Measurements from ENCODE around the gene EFCAB8. TPM values are rescaled to one million over a fixed set of nuclear protein-coding genes. Genes with fewer than 3 reads are reported as not detected.

EFCAB8 gene
- total RNA-seq, 1 experiment from 2014 or later = not detected

DNA sequence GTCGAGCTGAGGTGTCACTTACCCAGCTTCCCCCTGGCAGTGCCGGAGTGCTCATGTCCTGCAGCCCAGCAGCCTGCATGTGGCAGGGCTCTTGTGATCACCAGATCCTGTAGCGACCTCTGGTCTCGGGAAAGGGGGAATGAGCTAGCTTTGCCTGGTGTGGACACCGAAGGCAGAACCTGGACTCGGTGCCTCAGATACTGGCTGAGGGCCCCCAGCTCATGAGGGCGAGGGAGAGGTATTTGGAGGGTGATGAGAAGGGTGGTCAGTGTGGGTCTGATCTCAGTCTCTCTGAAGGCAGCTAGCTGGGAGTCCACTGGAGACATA is 119.2 kb downstream of the EFCAB8 start:
- ChIA-PET POLR2A (ENCODE audit: unreplicated experiment) (no interaction called here), CTCF (no interaction called here)
- no peak for DNase-seq
- no peaks in the 10 kb centered on the region for H3K9me3 ChIP-seq (ENCODE audit: insufficient read depth, low read depth)
- no TSS peak for BruUV-seq (replicated peaks)
- no peak for TF ChIP-seq EZH2 (IDR thresholded peaks at IDR 0.05; ENCODE audit: low read depth)
- TF ChIP-seq, protein P1, sequence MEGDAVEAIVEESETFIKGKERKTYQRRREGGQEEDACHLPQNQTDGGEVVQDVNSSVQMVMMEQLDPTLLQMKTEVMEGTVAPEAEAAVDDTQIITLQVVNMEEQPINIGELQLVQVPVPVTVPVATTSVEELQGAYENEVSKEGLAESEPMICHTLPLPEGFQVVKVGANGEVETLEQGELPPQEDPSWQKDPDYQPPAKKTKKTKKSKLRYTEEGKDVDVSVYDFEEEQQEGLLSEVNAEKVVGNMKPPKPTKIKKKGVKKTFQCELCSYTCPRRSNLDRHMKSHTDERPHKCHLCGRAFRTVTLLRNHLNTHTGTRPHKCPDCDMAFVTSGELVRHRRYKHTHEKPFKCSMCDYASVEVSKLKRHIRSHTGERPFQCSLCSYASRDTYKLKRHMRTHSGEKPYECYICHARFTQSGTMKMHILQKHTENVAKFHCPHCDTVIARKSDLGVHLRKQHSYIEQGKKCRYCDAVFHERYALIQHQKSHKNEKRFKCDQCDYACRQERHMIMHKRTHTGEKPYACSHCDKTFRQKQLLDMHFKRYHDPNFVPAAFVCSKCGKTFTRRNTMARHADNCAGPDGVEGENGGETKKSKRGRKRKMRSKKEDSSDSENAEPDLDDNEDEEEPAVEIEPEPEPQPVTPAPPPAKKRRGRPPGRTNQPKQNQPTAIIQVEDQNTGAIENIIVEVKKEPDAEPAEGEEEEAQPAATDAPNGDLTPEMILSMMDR (conservative IDR thresholded peaks at IDR 0.05) = no peak
- no peaks in the 10 kb centered on the region for H3K9me2 ChIP-seq (ENCODE audit: insufficient read depth)
- peaks cover 74% of the 10 kb centered on the region for H3K27me3 ChIP-seq (ENCODE audit: insufficient read depth, low read depth)
- no peak overlapping the region for H3K4me3 ChIP-seq
- no peaks in the 10 kb centered on the region for H4K20me1 ChIP-seq (ENCODE audit: insufficient read depth)
- no peaks in the 10 kb centered on the region for H3K36me3 ChIP-seq (ENCODE audit: low read depth)
- no peaks in the 10 kb centered on the region for H3K79me2 ChIP-seq (ENCODE audit: low read depth)
- H3K4me1 ChIP-seq (replicated peaks; ENCODE audit: insufficient read depth) = no peaks in the 10 kb centered on the region
- H2AFZ ChIP-seq = no peak overlapping the region
- H3K27ac ChIP-seq = no peak overlapping the region
- intact Hi-C loops (cut with micrococcal nuclease; ENCODE audit: unreplicated experiment) = no loop called here
- no peak overlapping the region for H3K4me2 ChIP-seq
- H3F3A ChIP-seq (ENCODE audit: insufficient read depth, low read depth) = no peaks in the 10 kb centered on the region

DNA sequence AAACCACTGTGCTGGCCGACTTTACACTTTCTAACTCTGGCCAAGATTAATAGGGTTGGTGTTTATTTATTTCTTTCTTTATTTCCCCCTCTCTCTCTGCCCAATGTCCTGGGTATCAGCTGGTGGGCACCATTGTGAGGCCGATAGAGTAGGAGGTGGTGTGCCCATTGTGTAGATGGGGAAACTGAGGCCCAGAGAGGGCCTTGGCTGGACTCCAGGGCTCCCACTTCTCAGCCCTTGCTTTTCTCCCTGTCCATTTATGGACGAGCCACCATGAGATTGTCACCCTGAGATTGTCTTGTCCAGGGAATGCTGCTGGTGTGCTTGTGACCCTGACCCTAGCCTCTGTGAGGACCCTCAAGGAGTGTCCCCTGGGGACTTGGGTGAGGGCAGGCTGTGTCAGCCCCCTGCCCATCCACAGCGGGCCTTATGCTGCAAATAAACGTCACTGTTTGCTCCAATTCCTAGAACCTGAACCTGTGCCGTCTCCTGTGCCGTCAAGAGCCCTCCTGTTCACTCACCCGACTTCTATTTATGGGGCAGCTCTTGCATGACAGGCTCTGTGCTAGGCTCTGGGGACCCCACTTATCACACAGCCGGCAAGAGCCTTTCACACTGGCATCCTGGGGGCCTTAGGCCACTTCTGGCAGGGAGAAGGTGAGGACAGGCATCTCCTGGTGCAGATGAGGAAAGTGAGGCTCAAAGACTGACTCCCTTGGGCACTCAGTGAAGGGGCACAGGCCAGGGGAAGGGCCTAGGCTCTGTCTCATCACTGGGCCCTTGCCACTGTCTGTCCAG is 120.7 kb downstream of the EFCAB8 start:
- CTCF ChIA-PET = no interaction called here
- H3K27ac ChIP-seq = no peak overlapping the region
- no peaks in the 10 kb centered on the region for H3K9me2 ChIP-seq (ENCODE audit: insufficient read depth)
- H3K4me3 ChIP-seq = no peak overlapping the region
- BruUV-seq (replicated peaks) = no TSS peak
- intact Hi-C loops (cut with micrococcal nuclease; ENCODE audit: unreplicated experiment) = no loop called here
- no peaks in the 10 kb centered on the region for H4K20me1 ChIP-seq (ENCODE audit: insufficient read depth)
- POLR2A ChIA-PET (ENCODE audit: unreplicated experiment) = no interaction called here
- no peaks in the 10 kb centered on the region for H3K36me3 ChIP-seq (ENCODE audit: low read depth)
- H2AFZ ChIP-seq = no peak overlapping the region
- peaks cover 74% of the 10 kb centered on the region for H3K27me3 ChIP-seq (ENCODE audit: insufficient read depth, low read depth)
- H3K9me3 ChIP-seq (ENCODE audit: insufficient read depth, low read depth) = no peaks in the 10 kb centered on the region
- no peak for DNase-seq
- no peak overlapping the region for H3K4me2 ChIP-seq
- no peaks in the 10 kb centered on the region for H3K79me2 ChIP-seq (ENCODE audit: low read depth)
- TF ChIP-seq, protein P1 (conservative IDR thresholded peaks at IDR 0.05) = no peak
- TF ChIP-seq EZH2 (IDR thresholded peaks at IDR 0.05; ENCODE audit: low read depth) = no peak
- H3K4me1 ChIP-seq (replicated peaks; ENCODE audit: insufficient read depth) = no peaks in the 10 kb centered on the region
- H3F3A ChIP-seq (ENCODE audit: insufficient read depth, low read depth) = no peaks in the 10 kb centered on the region

DNA sequence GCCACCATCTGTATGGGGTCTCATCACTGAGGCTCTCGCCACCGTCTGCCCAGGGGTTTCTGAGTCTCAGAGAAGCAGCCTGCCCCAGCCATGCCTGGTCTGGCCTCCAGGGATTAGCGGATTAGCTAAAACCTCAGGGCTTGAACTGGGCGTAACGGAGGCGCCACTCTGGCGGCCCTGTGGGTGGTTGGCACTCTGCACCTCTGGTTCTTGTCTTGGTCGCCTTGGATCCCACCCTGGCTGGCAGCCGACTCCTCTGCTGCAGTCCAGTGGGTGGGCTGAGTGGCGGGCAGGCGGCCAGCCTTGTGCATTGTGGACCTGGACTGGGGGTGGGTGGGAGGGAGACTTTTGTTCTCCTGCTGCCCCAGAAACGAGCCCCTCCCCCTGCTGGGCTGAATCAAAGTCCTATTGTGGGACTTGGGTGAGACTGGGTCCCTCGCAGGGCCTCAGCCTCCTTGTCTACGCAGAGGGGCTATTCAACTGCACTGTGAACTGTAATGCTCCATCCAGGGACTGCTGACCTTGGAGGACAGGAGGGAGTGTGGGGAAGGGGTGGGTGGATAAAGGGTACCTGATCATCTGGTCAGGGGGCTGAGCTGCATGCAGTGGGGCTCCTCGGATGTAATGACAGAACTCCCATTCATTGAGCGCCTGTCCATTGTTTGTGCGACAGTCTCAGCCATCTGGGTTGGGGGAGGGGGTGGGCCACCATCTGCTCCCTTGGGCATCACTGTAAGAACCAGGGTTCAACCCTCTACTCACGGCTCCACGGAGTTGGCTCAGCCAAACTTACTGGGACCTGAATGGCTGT is 121.6 kb downstream of the EFCAB8 start:
- no TSS peak for BruUV-seq (replicated peaks)
- Histone ChIP-seq H3K9me3 (ENCODE audit: insufficient read depth, low read depth) (no peaks in the 10 kb centered on the region), H3K4me1 (replicated peaks; ENCODE audit: insufficient read depth) (no peaks in the 10 kb centered on the region), H2AFZ (no peak overlapping the region), H3K9me2 (ENCODE audit: insufficient read depth) (no peaks in the 10 kb centered on the region), H3K27me3 (ENCODE audit: insufficient read depth, low read depth) (peaks cover 81% of the 10 kb centered on the region), H3F3A (ENCODE audit: insufficient read depth, low read depth) (no peaks in the 10 kb centered on the region), H3K79me2 (ENCODE audit: low read depth) (no peaks in the 10 kb centered on the region), H3K27ac (no peak overlapping the region), H3K36me3 (ENCODE audit: low read depth) (no peaks in the 10 kb centered on the region), H3K4me3 (no peak overlapping the region), H3K4me2 (no peak overlapping the region), H4K20me1 (ENCODE audit: insufficient read depth) (no peaks in the 10 kb centered on the region)
- intact Hi-C loops (cut with micrococcal nuclease; ENCODE audit: unreplicated experiment) = no loop called here
- ChIA-PET CTCF (no interaction called here), POLR2A (ENCODE audit: unreplicated experiment) (no interaction called here)
- no peak for DNase-seq
- TF ChIP-seq, protein P1 (conservative IDR thresholded peaks at IDR 0.05) = no peak
- TF ChIP-seq EZH2 (IDR thresholded peaks at IDR 0.05; ENCODE audit: low read depth) = no peak
